Gastroesophageal sphincter (tissue), 4 donors: ENCODE data around the gene GRSF1. TPM values are rescaled to one million over a fixed set of nuclear protein-coding genes. Genes with fewer than 3 reads are reported as not detected.
"Not testable (repeated sequence)": the region's sequence is repeated elsewhere in the genome, so short reads cannot be mapped to it uniquely, and the experiment has no call there.

Experiments used
- ATAC-seq: fragments of 150-250 bp; one replicate; pipeline ENCODE4 v1.9.1; 2016; ENCODE audit warnings: mild to moderate bottlenecking, moderate library complexity
- H3K27ac ChIP-seq, 4 donors: fragments of 200-600 bp; sonication (generic) in 3 of 4; 1 replicate in 3 of 4; 2 replicates in 1 of 4; pipeline ENCODE4 v1.5.1; 2016 to 2019
- H3K27me3 ChIP-seq: fragments of 200-600 bp; sonication (generic); one replicate; pipeline ENCODE4 v1.5.1; 2019
- H3K36me3 ChIP-seq, 2 donors: fragments of 200-600 bp; sonication (generic); one replicate each; pipeline ENCODE4 v1.5.1; 2019; ENCODE audit warnings: control low read depth in 1 of 2
- H3K4me1 ChIP-seq, 3 donors: fragments of 200-600 bp; sonication (generic); 1 replicate in 2 of 3; 2 replicates in 1 of 3; pipeline ENCODE4 v1.5.1; 2016 to 2019; ENCODE audit warnings: control low read depth in 2 of 3
- H3K4me3 ChIP-seq, 2 donors: fragments of 200-600 bp; sonication (generic); one replicate each; pipeline ENCODE4 v1.5.1; 2019; ENCODE audit warnings: mild to moderate bottlenecking in 1 of 2, moderate library complexity in 1 of 2
- H3K9me3 ChIP-seq, 3 donors: fragments of 200-600 bp; sonication (generic); one replicate each; pipeline ENCODE4 v1.5.1; 2017 to 2019; ENCODE audit warnings: control low read depth in 2 of 3
- EP300 ChIP-seq: sonication (generic); formaldehyde crosslinking; IDR thresholded peaks from one replicate; pipeline ENCODE4 v1.6.1; 2017; ENCODE audit warnings: antibody characterized with exemption, mild to moderate bottlenecking
- POLR2A ChIP-seq, 2 donors: fragments of 450-650 bp; IDR thresholded peaks; one replicate each; pipeline ENCODE4 v1.6.1; 2017; ENCODE audit warnings: antibody characterized with exemption in 2 of 2, mild to moderate bottlenecking in 2 of 2, moderate library complexity in 1 of 2
- POLR2AphosphoS5 ChIP-seq: sonication (generic); formaldehyde crosslinking; IDR thresholded peaks from one replicate; pipeline ENCODE4 v1.6.1; 2017; ENCODE audit warnings: antibody characterized with exemption
- WGBS, 2 donors: methylation state at CpG; one replicate each; pipeline ENCODE4 v1.1.5; 2018; ENCODE audit warnings: low coverage in 1 of 2; 5-methylcytosine and 5-hydroxymethylcytosine counted together
- total RNA-seq, 4 donors: library from RNA; depleted of rRNA; stranded (reverse); fragments of >200 nt; gene quantifications; one replicate each; pipeline ENCODE4 v1.1.0, GENCODE V29; 2016
- TF ChIP-seq, protein P1 (sequence below), 4 experiments: fragments of 200-600 bp in 2 of 4; fragments of 450-650 bp in 2 of 4; sonication (generic) in 1 of 4; IDR thresholded peaks; one replicate each; pipeline ENCODE4 v1.5.1; 2017 to 2019; ENCODE audit warnings: antibody characterized with exemption in 4 of 4, mild to moderate bottlenecking in 2 of 4, moderate library complexity in 2 of 4

Gene GRSF1
- total RNA-seq, 4 donors from 2014 or later = 60.7 to 73.5 (median 63.5) TPM

DNA sequence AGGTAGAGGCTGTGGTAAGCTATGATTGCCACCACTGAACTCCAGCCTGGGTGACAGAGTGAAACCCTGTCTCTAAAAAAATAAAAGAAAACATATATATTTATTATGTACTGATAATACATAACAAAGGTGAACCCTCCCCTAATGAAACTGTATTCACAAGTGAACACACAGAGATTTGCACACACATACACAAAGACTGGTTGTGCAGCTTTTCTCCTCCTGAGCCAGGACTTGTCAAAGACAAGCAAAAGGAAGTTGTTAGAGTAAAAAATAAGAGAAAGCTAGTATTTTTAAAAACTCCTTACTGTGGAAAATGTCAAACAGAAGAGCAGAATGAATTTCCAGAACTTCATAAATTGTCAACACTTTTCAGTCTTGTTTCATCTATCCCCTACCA is 1.5 kb upstream of the GRSF1 start:
- H3K27ac ChIP-seq = peak overlapping the region in 1 of 4 donors; percentile 59
- H3K4me1 ChIP-seq = peaks cover 0 to 24% (median 15%) of the 10 kb centered on the region in 3 donors
- H3K27me3 ChIP-seq = no peaks in the 10 kb centered on the region
- H3K4me3 ChIP-seq = no peak overlapping the region
- no peaks in the 10 kb centered on the region for H3K36me3 ChIP-seq
- no peak for ATAC-seq
- H3K9me3 ChIP-seq = no peaks in the 10 kb centered on the region
- TF ChIP-seq, protein P1, sequence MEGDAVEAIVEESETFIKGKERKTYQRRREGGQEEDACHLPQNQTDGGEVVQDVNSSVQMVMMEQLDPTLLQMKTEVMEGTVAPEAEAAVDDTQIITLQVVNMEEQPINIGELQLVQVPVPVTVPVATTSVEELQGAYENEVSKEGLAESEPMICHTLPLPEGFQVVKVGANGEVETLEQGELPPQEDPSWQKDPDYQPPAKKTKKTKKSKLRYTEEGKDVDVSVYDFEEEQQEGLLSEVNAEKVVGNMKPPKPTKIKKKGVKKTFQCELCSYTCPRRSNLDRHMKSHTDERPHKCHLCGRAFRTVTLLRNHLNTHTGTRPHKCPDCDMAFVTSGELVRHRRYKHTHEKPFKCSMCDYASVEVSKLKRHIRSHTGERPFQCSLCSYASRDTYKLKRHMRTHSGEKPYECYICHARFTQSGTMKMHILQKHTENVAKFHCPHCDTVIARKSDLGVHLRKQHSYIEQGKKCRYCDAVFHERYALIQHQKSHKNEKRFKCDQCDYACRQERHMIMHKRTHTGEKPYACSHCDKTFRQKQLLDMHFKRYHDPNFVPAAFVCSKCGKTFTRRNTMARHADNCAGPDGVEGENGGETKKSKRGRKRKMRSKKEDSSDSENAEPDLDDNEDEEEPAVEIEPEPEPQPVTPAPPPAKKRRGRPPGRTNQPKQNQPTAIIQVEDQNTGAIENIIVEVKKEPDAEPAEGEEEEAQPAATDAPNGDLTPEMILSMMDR (IDR thresholded peaks at IDR 0.05) = no peak
- TF ChIP-seq POLR2A (IDR thresholded peaks at IDR 0.05) (no peak), EP300 (no peak), POLR2AphosphoS5 (no peak)

DNA sequence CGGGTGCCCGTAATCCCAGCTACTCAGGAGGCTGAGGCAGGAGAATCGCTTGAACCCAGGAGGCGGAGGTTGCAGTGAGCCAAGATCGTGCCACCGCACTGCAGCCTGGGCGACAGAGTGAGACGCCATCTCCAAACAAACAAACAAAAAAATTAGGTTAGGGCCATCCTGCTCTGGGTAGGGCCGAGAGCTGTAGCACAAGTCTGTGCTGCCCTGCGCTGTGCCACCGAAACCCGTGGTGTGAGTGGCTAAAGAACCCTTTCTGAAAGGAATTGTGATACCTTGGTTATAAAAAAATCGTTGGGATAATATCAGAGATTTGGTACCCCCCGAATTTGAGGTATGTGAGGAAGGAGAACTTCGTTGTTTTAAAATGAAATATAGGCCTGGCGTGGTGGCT is 941 bp upstream of the GRSF1 start:
- H3K27me3 ChIP-seq, H3K36me3 ChIP-seq, H3K4me3 ChIP-seq, H3K9me3 ChIP-seq, ATAC-seq: not testable (repeated sequence)
- H3K27ac ChIP-seq = peak overlapping the region in 3 of 4 donors; percentile 59 to 98 (median 94)
- 81 to 92% methylated on average over 5 to 9 of the region's 16 CpGs for WGBS, 2 donors
- H3K4me1 ChIP-seq = peaks cover 0 to 30% (median 15%) of the 10 kb centered on the region in 3 donors

DNA sequence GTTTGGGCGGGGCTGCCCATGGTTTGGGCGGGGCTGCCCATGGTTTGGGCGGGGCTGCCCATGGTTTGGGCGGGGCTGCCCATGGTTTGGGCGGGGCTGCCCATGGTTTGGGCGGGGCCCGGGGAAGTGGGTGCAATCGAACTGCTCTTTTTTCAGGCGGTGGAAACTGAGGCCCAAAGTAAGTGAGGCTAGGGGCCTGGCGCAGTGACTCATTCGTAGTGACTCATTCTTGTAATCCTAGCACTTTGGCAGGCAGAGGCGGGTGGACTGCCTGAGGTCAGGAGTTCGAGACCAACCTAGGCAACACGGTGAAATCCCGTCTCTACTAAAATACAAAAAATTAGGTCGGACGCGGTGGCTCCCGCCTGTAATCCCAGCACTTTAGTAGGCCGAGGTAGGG is 447 bp upstream of the GRSF1 start:
- H3K36me3 ChIP-seq, ATAC-seq, H3K27me3 ChIP-seq, H3K9me3 ChIP-seq: not testable (repeated sequence)
- peaks cover 0 to 33% (median 15%) of the 10 kb centered on the region in 3 donors for H3K4me1 ChIP-seq
- WGBS, 2 donors = 69 to 81% methylated on average over 9 to 11 of the region's 20 CpGs
- H3K4me3 ChIP-seq = peak overlapping the region in 1 of 2 donors; percentile 99
- peak overlapping the region in 3 of 4 donors; percentile 59 to 98 (median 94) for H3K27ac ChIP-seq

DNA sequence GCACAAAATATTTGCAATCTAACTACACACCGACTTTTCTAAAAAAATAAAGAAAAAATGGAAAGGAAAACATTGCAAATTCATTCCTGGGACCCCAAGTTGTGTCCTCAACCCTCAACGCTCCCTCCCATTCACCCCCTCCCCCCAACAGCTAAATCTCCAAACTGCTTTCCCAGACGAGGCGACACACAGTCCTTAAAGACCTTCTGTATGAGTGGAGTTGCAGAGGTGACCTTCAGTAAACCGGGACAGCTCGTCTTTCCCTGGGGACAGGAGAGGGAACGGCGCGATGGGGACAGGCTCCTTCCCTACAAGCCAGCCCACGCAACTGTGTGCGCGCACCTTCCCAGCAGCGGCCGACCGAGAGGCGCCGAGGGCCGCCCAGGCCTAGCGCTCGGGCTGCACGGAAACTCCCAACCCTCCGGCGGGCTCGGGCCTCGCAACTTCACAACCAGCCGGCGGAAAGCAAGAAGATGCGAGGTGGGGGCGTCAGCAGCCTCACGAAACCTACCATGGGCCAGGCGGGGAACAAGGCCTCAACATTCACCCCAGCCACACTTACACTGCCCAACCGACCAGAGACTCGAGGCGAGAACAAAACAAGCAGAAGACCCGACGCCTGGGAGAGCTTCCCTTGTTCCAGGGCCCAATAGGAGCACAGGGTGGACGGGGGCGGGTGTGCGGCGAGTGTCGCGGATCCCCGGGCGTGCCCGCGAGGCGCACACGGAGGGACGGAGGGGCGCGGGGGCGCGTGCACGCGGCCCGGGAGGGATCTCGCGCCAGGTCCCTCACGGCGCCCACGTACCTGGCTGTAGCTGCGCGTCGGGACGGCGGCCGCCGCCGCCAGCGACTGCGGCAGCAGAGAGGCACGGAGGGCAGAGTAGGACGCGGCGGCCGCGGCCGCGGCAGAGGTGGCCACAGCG is 763 bp downstream of the GRSF1 start:
- H3K4me3 ChIP-seq = peak overlapping the region; percentile 80 to 99
- peak; percentile 79 for ATAC-seq
- TF ChIP-seq POLR2AphosphoS5 (no peak), EP300 (no peak), POLR2A (IDR thresholded peaks at IDR 0.05) (no peak)
- TF ChIP-seq, protein P1 (IDR thresholded peaks at IDR 0.05) = no peak
- peaks cover 0 to 33% (median 15%) of the 10 kb centered on the region in 3 donors for H3K4me1 ChIP-seq
- peak overlapping the region; percentile 89 to 99 (median 96) for H3K27ac ChIP-seq
- H3K9me3 ChIP-seq = no peaks in the 10 kb centered on the region
- no peaks in the 10 kb centered on the region for H3K27me3 ChIP-seq
- peaks cover 0 to 21% of the 10 kb centered on the region in 2 donors for H3K36me3 ChIP-seq
- WGBS, 2 donors = 0 to 4% methylated on average over 5 of the region's 80 CpGs

DNA sequence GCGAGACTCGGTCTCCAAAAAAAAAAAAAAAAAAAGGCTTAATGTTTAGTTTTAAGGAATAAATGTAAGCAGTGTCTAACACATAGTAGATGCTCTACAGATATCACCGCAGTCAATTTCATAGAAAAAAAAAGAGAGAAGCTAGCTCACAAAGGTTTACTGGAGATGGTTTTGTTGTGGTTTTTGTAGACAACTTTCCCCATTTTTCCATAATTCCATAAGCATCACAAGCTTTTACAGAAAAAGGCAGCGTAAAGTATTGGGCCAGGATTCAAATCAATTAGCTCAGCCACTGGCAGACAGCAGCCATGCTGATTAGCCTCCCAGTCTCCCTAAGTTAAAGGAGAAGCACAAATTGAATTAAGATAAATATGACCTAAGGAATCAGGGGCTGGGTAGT is 1.5 kb downstream of the GRSF1 start:
- H3K36me3 ChIP-seq = peaks cover 0 to 29% of the 10 kb centered on the region in 2 donors
- 7 to 18% methylated on average over 2 of the region's 4 CpGs for WGBS, 2 donors
- H3K4me3 ChIP-seq = peak overlapping the region; percentile 80 to 99
- H3K27me3 ChIP-seq = no peaks in the 10 kb centered on the region
- peaks cover 0 to 37% (median 15%) of the 10 kb centered on the region in 3 donors for H3K4me1 ChIP-seq
- no peaks in the 10 kb centered on the region for H3K9me3 ChIP-seq
- H3K27ac ChIP-seq = peak overlapping the region; percentile 89 to 99 (median 96)
- no peak for ATAC-seq
- no peak for TF ChIP-seq EP300
- no peak for TF ChIP-seq POLR2AphosphoS5
- no peak for TF ChIP-seq POLR2A (IDR thresholded peaks at IDR 0.05)
- TF ChIP-seq, protein P1 (IDR thresholded peaks at IDR 0.05) = no peak

DNA sequence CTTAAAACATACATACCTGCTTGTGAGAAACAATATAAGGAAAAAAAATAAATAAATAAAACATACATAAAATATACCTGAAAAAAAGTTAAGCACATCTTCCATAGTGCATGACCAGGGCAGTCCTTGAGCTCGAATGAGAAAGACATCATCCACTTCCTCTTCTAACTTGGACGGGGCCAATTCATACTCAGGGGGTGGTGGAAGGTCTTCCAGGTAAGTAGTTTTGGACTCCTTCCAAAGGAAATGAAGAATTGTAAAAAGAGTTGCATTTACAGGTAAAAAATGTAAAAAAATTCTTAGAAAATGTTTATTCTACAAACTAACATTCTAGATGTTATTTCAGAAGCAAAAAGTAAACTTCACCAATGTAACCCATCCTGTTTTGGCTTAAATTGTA is 3.6 kb downstream of the GRSF1 start:
- peaks cover 0 to 50% of the 10 kb centered on the region in 2 donors for H3K36me3 ChIP-seq
- peaks cover 0 to 37% (median 15%) of the 10 kb centered on the region in 3 donors for H3K4me1 ChIP-seq
- H3K27me3 ChIP-seq = no peaks in the 10 kb centered on the region
- H3K4me3 ChIP-seq = no peak overlapping the region
- ATAC-seq = no peak
- TF ChIP-seq EP300 (no peak), POLR2A (IDR thresholded peaks at IDR 0.05) (no peak), POLR2AphosphoS5 (no peak)
- TF ChIP-seq, protein P1 (IDR thresholded peaks at IDR 0.05) = no peak
- H3K27ac ChIP-seq = no peak overlapping the region
- WGBS, 2 donors = 73 to 78% methylated on average over 2 of the region's 2 CpGs
- H3K9me3 ChIP-seq = no peaks in the 10 kb centered on the region
